Neuronal stem cell (in vitro differentiated cells): ENCODE results near the gene ANK2.

Experiments
- DNase-seq: peaks from one replicate; pipeline ENCODE4 v3.0.0-alpha.2; 2013; ENCODE audit warnings: low spot score
- H2AFZ ChIP-seq: one replicate; pipeline ENCODE4 v1.6.1; 2013; ENCODE audit warnings: mild to moderate bottlenecking, low read length, inconsistent platforms
- H2AK5ac ChIP-seq: 2 replicates; pipeline ENCODE4 v1.6.1; 2013; ENCODE audit warnings: low read depth, mild to moderate bottlenecking, inconsistent platforms, low read length, moderate library complexity, mixed read lengths
- H2BK120ac ChIP-seq: 2 replicates; pipeline ENCODE4 v1.6.1; 2013; ENCODE audit warnings: low read depth, mild to moderate bottlenecking, inconsistent platforms, low read length, moderate library complexity, mixed read lengths
- H2BK12ac ChIP-seq: one replicate; pipeline ENCODE4 v1.6.1; 2013; ENCODE audit warnings: low read length, inconsistent platforms
- H2BK15ac ChIP-seq: 2 replicates; pipeline ENCODE4 v1.6.1; 2013; ENCODE audit warnings: mild to moderate bottlenecking, low read length, inconsistent platforms, mixed read lengths
- H2BK5ac ChIP-seq: one replicate; pipeline ENCODE4 v1.6.1; 2013; ENCODE audit warnings: inconsistent platforms, mild to moderate bottlenecking, low read length, moderate library complexity
- H3K14ac ChIP-seq: one replicate; pipeline ENCODE4 v1.6.1; 2013; ENCODE audit warnings: low read length, inconsistent platforms
- H3K18ac ChIP-seq: 2 replicates; pipeline ENCODE4 v1.6.1; 2013; ENCODE audit warnings: low read length, inconsistent platforms
- H3K23ac ChIP-seq: 2 replicates; pipeline ENCODE4 v1.6.1; 2013; ENCODE audit warnings: low read depth, mild to moderate bottlenecking, mixed read lengths, low read length, inconsistent platforms; ENCODE audit not compliant: poor library complexity
- H3K27ac ChIP-seq: replicated peaks from 3 replicates; pipeline ENCODE4 v1.5.1; 2013; ENCODE audit warnings: low read length, inconsistent platforms
- H3K27me3 ChIP-seq, 3 experiments: 2 replicates each; pipeline ENCODE4 v1.6.1; 2013; ENCODE audit warnings: low read length in 3 of 3, mild to moderate bottlenecking in 2 of 3, inconsistent platforms in 1 of 3, low read depth in 1 of 3, mixed read lengths in 1 of 3, moderate library complexity in 1 of 3; ENCODE audit not compliant: control insufficient read depth in 3 of 3, insufficient read depth in 3 of 3
- H3K36me3 ChIP-seq, 2 donors: replicated peaks in 1 of 2; 2 replicates each; pipeline ENCODE4 v1.6.1; 2013; ENCODE audit warnings: low read length in 2 of 2; ENCODE audit not compliant: control insufficient read depth in 2 of 2, insufficient read depth in 2 of 2
- H3K4ac ChIP-seq: 2 replicates; pipeline ENCODE4 v1.6.1; 2013; ENCODE audit warnings: inconsistent platforms, mild to moderate bottlenecking, low read length, moderate library complexity
- H3K4me1 ChIP-seq, 2 donors: 1 replicate in 1 of 2; 2 replicates in 1 of 2; pipeline ENCODE4 v1.6.1; 2013; ENCODE audit warnings: low read length in 2 of 2, low read depth in 1 of 2; ENCODE audit not compliant: control insufficient read depth in 2 of 2, insufficient read depth in 1 of 2
- H3K4me2 ChIP-seq: one replicate; pipeline ENCODE4 v1.6.1; 2013; ENCODE audit warnings: mild to moderate bottlenecking, low read length, inconsistent platforms; ENCODE audit not compliant: insufficient read depth, poor library complexity, severe bottlenecking
- H3K4me3 ChIP-seq, 2 donors: 2 replicates each; pipeline ENCODE4 v1.5.1; 2013; ENCODE audit warnings: low read length in 2 of 2, mild to moderate bottlenecking in 2 of 2, inconsistent platforms in 1 of 2, moderate library complexity in 1 of 2
- H3K79me1 ChIP-seq: one replicate; pipeline ENCODE4 v1.6.1; 2013; ENCODE audit warnings: low read depth, mild to moderate bottlenecking, inconsistent platforms, low read length, moderate library complexity
- H3K9ac ChIP-seq: one replicate; pipeline ENCODE4 v1.6.1; 2013; ENCODE audit warnings: mild to moderate bottlenecking, low read depth, low read length, inconsistent platforms; ENCODE audit not compliant: poor library complexity
- H3K9me3 ChIP-seq, 2 donors: replicated peaks in 1 of 2; 2 replicates each; pipeline versions ENCODE3 to v1.6.1; 2013; ENCODE audit warnings: low read length in 2 of 2, mild to moderate bottlenecking in 2 of 2, inconsistent platforms in 1 of 2, low read depth in 1 of 2, mixed read lengths in 1 of 2, moderate library complexity in 1 of 2; ENCODE audit not compliant: control insufficient read depth in 2 of 2, insufficient read depth in 1 of 2
- H4K8ac ChIP-seq: one replicate; pipeline ENCODE4 v1.6.1; 2013; ENCODE audit warnings: low read depth, mild to moderate bottlenecking, inconsistent platforms, low read length, moderate library complexity
- H4K91ac ChIP-seq: one replicate; pipeline ENCODE4 v1.6.1; 2013; ENCODE audit warnings: low read length, low read depth, mild to moderate bottlenecking, inconsistent platforms; ENCODE audit not compliant: poor library complexity
- WGBS, 2 donors: extraction: QIAGEN DNeasy Blood & Tissue Kit; methylation state at CpG; one replicate each; pipeline ENCODE4 v1.1.7; 2013; ENCODE audit warnings: missing lambda C conversion rate in 2 of 2, mixed read lengths in 1 of 2; ENCODE audit not compliant: insufficient read length in 2 of 2, insufficient replicate concordance in 1 of 2; ENCODE audit errors: extremely low coverage in 2 of 2; 5-methylcytosine and 5-hydroxymethylcytosine counted together

Gene ANK2

GRCh38 chr4:113209153-113209552, 159.7 kb downstream of the ANK2 start:
- Histone ChIP-seq H2BK12ac (no peak overlapping the region), H2BK120ac (no peak overlapping the region), H2AK5ac (no peak overlapping the region), H3K79me1 (no peaks in the 10 kb centered on the region), H3K4ac (no peak overlapping the region), H3K4me2 (no peak overlapping the region), H3K9me3 (no peaks in the 10 kb centered on the region), H2AFZ (peak overlapping the region; percentile 37), H3K27me3 (no peaks in the 10 kb centered on the region), H3K4me1 (peaks cover 3 to 11% of the 10 kb centered on the region in 2 donors), H3K9ac (no peak overlapping the region), H2BK15ac (no peak overlapping the region), H3K27ac (no peak overlapping the region), H3K14ac (no peak overlapping the region), H4K8ac (no peak overlapping the region), H4K91ac (no peak overlapping the region), H3K36me3 (no peaks in the 10 kb centered on the region), H3K23ac (no peak overlapping the region), H3K4me3 (no peak overlapping the region), H3K18ac (no peak overlapping the region), H2BK5ac (no peak overlapping the region)
- no peak for DNase-seq
- WGBS, 2 donors, result no CpG with 5 or more reads among the region's 4 CpGs

DNA sequence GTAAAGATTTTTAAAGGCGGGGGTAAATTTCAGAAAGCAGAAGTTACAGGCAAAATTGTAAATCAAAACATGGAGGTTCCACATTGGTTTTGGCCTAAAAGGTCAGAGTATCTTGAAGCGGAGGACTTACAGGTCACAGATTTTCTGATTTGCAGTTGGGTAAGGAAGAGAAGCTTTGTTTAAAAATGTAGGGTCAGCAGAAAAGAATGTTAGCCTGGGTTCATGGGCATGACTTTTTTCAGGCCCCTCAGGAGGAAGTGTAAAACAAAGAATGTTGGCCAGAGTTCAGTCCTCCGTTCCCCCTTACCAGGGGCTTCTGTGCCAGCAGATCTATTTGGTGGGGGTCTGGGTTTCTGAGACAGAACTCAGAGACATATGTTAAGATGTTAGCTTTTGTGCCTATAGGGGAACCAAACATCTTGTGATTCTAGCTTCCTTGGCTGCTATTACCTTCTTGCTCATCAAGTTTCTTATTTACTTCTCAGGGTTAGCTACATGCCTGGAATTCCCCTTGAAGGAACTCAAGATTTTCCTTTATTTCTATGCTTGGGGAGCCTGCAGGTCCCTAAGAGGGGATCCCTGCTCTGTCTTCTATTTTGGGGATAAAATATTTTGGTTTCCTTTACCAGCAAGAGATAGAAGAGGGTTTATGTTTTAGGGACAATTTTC, 160.3 kb downstream of the ANK2 start:
- no CpG with 5 or more reads among the region's 3 CpGs for WGBS, 2 donors
- no peak overlapping the region for H2AK5ac ChIP-seq

GRCh38 chr4:113212613-113213012, 163.2 kb downstream of the ANK2 start:
- whole genome bisulfite sequencing, 2 donors, result no CpG with 5 or more reads among the region's 1 CpG
- Histone ChIP-seq H3K23ac (no peak overlapping the region), H3K4me3 (no peak overlapping the region), H2BK5ac (no peak overlapping the region), H3K79me1 (no peaks in the 10 kb centered on the region), H3K27me3 (no peaks in the 10 kb centered on the region), H4K8ac (no peak overlapping the region), H2BK120ac (no peak overlapping the region), H3K4me1 (peaks cover 3 to 11% of the 10 kb centered on the region in 2 donors), H4K91ac (no peak overlapping the region), H3K18ac (no peak overlapping the region), H3K4ac (no peak overlapping the region), H3K9me3 (no peaks in the 10 kb centered on the region), H3K4me2 (no peak overlapping the region), H2AK5ac (no peak overlapping the region), H2AFZ (no peak overlapping the region), H2BK15ac (no peak overlapping the region), H3K14ac (no peak overlapping the region), H2BK12ac (no peak overlapping the region), H3K9ac (no peak overlapping the region), H3K36me3 (no peaks in the 10 kb centered on the region), H3K27ac (no peak overlapping the region)
- DNase-seq, result peak; percentile 9

More for the DNA sequence above, 160.3 kb downstream of the ANK2 start:
- no peak overlapping the region for H2BK12ac ChIP-seq
- H3K27ac ChIP-seq, result no peak overlapping the region
- H3K4me3 ChIP-seq, result no peak overlapping the region
- H3K9me3 ChIP-seq, result no peaks in the 10 kb centered on the region
- no peaks in the 10 kb centered on the region for H3K27me3 ChIP-seq
- no peak overlapping the region for H3K23ac ChIP-seq
- no peak overlapping the region for H4K91ac ChIP-seq
- no peaks in the 10 kb centered on the region for H3K36me3 ChIP-seq
- H3K4me1 ChIP-seq, result peaks cover 3 to 11% of the 10 kb centered on the region in 2 donors
- H2BK120ac ChIP-seq, result no peak overlapping the region
- no peak overlapping the region for H3K4me2 ChIP-seq
- H3K14ac ChIP-seq, result no peak overlapping the region
- no peaks in the 10 kb centered on the region for H3K79me1 ChIP-seq
- no peak for DNase-seq
- no peak overlapping the region for H3K4ac ChIP-seq
- peak overlapping the region; percentile 37 for H2AFZ ChIP-seq
- H3K18ac ChIP-seq, result no peak overlapping the region
- H4K8ac ChIP-seq, result no peak overlapping the region
- no peak overlapping the region for H3K9ac ChIP-seq
- H2BK15ac ChIP-seq, result no peak overlapping the region
- no peak overlapping the region for H2BK5ac ChIP-seq

- no peak overlapping the region for H2AFZ ChIP-seq
- H3K4me1 ChIP-seq, result peaks cover 5 to 14% of the 10 kb centered on the region in 2 donors
- no peak overlapping the region for H3K4ac ChIP-seq
- no peak overlapping the region for H3K9ac ChIP-seq
- no peak overlapping the region for H2BK15ac ChIP-seq
- DNase-seq, result no peak
- H2BK12ac ChIP-seq, result no peak overlapping the region
- no peaks in the 10 kb centered on the region for H3K79me1 ChIP-seq
- no peak overlapping the region for H3K23ac ChIP-seq
- no peak overlapping the region for H3K4me3 ChIP-seq
- WGBS, 2 donors, result no CpG with 5 or more reads among the region's 2 CpGs
- H2BK120ac ChIP-seq, result no peak overlapping the region
- no peaks in the 10 kb centered on the region for H3K9me3 ChIP-seq
- no peaks in the 10 kb centered on the region for H3K36me3 ChIP-seq
- H3K27me3 ChIP-seq, result no peaks in the 10 kb centered on the region
- no peak overlapping the region for H3K14ac ChIP-seq
- H2BK5ac ChIP-seq, result no peak overlapping the region
- no peak overlapping the region for H2AK5ac ChIP-seq
- no peak overlapping the region for H4K91ac ChIP-seq
- H4K8ac ChIP-seq, result no peak overlapping the region
- no peak overlapping the region for H3K27ac ChIP-seq
- H3K4me2 ChIP-seq, result no peak overlapping the region
- H3K18ac ChIP-seq, result no peak overlapping the region
Measured at GRCh38 chr4:113221990-113222389, 172.5 kb downstream of the ANK2 start.
